ENCODE measurements around the gene NUDT4B.
"Not testable (repeated sequence)": the region's sequence is repeated elsewhere in the genome, so short reads cannot be mapped to it uniquely, and the experiment has no call there.

Gene NUDT4B

DNA sequence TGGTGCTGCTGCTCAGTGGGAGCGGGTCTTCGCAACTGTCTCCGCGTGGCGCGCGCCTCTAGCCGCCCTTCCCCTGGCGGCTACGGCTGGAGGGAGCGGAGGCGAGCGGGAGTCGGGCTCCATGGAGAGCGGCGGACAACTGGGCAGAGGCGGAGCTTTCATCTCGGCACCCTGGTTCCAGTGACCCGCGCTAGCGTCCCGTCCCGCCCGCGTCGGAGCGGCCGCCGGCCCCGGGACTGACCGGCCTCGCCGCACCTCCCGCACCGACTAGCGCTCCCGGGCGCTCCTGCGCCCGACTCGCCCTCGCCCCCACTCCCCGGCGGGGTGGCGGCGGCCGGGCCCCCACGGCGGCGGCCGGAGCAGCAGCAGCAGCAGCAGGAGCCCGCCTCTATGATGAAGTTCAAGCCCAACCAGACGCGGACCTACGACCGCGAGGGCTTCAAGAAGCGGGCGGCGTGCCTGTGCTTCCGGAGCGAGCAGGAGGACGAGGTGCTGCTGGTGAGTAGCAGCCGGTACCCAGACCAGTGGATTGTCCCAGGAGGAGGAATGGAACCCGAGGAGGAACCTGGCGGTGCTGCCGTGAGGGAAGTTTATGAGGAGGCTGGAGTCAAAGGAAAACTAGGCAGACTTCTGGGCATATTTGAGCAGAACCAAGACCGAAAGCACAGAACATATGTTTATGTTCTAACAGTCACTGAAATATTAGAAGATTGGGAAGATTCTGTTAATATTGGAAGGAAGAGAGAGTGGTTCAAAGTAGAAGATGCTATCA, at the start of gene NUDT4B:
NUDT4B (plus strand) TSS at position 212 of the 772 bp plus-strand sequence; CDS start at position 391, 179 bp downstream.
- DNase-seq (ENCODE audit: low read depth) = not testable (repeated sequence)

DNA sequence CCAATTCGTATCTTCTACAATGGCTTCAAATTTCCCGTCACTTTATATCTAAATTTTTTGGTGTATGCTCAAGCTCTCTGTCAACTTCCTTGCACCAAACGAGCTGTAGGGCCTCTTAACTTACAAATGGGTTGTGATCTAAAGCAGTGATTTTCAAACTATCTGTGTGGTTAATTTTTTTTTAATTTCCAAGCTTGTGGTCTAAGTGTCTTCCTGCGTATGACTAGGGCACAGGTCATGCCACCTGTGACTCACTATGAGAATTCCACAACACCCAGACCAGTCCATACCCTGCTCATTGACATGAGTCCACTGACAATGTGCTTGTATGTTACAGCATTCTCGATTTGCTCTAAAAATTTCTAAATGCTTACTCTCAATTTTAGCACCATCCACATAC, 49.2 kb upstream of the NUDT4B start:
- not testable (repeated sequence) for DNase-seq (ENCODE audit: low read depth)

DNA sequence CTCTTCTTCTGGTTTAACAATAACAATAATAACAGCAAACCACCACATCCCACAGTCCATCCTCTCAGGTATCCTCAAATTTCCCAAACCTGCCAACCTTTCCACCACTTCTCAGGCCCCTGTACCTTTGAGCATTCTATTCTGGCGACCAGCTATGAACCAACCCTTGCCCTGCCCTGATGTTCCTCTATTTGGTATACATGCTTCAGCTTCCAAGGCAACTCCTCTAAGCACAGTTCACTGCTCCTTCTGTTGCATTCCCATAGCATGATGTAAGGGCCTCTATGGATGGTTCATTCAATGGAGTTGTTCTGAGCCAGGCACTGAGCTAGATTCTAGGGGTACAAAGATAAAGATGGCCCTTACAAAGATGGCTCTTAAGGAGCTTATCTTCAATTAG, 46.3 kb upstream of the NUDT4B start:
- not testable (repeated sequence) for DNase-seq (ENCODE audit: low read depth)

DNA sequence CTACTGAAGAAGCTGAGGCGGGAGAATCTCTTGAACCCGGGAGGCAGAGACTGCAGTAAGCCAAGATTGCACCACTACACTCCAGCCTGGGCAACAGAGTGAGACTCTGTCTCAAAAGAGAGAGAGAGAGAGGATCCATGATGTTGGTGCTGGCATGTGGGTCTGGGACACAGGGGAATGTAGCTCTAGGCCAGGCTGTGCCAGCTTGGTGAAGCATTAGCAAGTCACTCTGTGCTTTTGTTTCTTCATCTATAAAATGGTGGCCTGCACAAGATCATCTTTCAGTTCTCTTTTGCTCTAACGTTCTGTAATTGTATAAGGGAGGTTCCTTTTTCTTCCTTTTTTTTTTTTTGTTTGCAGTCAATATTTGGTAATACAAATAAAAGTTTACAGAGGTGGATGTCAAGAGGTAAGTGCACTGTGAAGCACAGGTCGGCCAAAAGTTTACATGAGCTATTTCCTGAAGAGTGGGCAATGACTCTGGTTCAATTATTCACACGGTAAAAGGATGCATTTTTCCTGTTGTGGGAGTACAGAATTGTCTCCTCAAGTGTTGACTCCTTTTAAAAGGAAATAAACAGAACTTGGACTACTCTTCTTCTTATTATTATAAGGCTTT, 44.5 kb upstream of the NUDT4B start:
- not testable (repeated sequence) for DNase-seq (ENCODE audit: low read depth)

DNA sequence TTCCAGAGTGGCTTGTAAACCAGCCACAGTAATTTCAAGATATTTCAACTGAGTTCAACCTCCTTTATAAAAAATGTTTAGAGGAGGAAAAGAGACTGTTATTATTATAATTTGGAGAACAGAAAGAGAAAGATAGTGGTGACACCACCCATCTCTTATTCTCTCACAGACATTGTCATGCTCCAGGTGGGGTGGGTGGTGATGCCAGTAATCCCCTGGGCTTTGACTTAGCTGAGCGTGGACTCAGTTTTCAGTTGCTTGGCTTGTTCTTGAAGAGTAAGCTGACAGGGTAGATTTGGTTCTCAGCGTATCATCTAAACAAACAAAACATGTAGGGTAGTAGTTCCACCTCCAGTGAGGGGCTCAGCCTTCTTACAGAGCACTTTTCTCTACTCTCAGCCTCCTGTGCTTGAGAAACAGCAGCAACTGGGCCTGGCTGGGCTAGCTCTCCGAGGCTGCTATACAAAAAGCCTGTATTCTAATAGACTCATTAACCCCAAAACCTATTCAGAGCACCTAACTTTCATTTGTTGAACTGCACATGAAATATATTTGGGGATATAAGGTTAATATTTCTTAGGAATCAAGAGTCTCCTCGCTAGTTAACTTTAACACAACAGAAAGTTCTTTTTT, 43.1 kb upstream of the NUDT4B start:
- not testable (repeated sequence) for DNase-seq (ENCODE audit: low read depth)

DNA sequence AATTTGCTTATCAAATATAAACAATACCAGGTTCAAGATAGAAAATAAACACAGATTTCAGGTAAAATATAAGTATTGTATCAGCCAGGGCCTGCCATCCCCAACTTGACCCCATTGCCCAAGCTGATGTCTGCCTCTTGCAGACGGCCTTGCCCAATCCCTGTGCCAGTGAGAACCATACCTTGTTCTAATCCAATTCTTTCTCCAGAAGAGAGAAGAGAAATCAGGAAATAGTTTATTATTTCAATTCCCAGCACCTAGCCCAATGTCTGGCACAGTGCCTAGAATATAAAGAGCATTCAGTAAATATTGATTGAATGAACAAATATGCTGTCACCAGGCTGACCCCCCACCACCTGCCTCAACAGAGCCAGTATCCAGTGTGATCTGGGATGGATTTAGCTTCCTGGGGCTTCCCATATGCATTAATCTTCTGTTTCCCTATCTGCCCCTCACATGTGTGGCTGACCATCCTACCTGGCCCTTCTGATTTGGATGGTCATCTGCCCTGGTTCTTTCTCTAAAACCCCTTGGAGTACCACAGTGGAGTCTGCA, 39.7 kb upstream of the NUDT4B start:
- DNase-seq (ENCODE audit: low read depth) = not testable (repeated sequence)

DNA sequence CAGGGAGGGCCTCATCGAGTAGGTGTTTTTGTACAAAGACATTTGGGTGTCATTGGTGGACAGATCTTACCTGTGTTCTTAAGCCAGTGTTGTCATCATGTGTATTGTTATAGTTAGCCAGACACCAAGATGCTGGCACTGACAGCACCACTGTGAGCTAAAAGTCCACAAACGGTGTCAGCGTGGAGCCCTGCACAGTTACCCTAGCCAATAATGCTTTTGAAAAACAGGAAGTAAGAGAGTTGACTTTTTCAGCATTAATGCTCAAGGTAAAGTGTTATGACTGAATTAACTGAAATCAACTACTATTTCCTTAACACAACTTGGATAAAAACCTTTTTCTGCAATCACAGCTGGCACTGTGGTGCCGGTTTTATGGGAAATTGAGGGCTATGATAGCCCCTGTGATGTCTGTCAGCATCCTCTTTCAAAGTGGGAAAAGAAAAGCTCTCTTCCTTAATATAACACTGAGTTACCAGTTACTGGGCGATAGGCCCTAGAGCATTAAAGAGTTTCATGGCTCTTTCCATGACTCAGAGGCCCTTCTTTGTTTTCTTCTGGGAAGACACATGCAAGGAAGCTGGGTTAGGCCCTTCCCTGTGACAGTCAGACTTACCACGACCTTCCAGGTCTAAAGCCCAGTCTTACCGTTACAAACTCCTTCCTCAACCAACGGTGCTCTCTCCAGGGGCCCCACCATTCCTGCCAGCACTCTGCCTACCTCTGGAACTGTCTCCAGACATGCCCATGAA, 37.6 kb upstream of the NUDT4B start:
- not testable (repeated sequence) for DNase-seq (ENCODE audit: low read depth)

DNA sequence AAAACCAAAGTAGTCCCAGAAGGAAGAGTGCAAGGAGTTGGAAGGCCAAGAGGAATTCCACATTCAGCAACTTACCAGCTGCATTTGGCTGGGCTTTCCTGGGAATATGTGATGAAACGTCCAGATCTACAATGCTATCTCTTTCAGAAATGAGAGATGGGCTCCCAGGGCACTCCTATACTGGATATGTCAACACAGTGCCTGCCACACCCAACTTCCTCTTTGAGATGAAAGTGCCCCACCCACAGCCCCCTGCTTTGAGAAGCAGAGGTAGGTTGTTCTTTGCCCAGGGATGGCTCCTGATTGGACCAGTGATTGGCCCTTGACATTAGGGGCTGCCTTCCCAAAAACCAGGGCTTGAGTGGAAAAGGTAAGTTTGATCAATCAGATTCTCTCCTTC, 36.2 kb upstream of the NUDT4B start:
- DNase-seq (ENCODE audit: low read depth) = not testable (repeated sequence)

DNA sequence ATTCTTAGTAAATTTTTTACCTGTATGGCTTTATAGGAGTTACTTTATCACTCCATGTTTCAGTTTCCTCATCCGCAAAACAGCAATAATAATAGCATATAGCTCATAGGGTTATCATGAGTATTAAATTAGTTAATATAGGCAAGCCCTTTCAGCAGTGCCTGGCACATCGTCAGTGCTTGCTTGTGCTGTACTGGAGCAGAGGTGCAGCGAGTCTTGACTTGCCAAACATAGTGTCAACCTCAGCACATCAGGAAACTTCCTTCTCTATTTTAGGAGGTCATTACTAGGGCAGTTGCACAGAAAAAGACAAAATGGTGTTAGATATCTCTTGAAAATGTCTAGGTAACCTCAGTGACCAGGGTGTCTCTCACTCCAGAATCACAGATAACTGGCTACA, 33.1 kb upstream of the NUDT4B start:
- DNase-seq (ENCODE audit: low read depth) = not testable (repeated sequence)

DNA sequence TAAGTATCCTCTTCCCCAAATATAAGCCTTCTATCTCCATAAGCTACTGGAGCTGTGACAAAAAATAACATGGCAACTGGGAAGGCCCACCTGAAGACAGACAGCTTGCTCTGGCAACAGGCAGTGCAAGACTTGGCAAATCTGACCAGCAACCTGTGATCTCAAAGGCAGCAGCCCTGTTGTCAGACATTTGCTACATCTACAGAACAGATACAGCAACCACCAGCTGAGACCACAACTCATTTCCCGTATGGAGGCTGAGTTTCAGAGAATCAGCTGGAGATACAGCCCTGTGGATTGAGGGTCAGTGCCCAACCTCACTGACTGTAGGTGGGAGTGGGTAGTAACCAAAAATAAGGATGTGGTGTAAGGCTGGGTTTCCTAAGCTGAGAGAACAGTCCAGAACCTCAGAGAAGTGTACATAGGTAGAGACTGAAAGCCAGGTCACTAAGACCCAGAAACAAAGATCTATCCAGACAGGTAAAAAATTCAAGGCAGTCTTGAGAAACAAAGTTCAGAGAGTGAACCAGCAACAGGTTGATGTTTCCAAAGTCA, 31.5 kb upstream of the NUDT4B start:
- DNase-seq (ENCODE audit: low read depth) = not testable (repeated sequence)

DNA sequence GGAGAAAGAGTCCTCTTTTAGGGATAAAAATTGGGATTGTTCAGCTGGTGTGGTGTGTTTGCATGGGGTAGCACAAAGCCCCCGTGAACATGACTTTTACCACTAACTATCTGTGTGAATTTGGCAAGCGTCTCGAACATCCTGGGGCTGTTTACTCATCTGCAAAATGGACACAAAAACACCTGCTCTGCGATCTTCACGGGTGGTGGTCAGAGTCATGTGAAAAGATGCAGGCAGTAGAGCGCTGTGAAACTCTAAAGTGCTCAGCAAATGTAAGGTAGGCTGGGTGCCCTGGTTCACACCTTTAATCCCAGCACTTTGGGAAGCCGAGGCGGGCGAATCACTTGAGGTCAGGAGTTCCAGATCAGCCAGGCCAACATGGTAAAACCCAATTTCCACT, 27.7 kb upstream of the NUDT4B start:
- not testable (repeated sequence) for DNase-seq (ENCODE audit: low read depth)

DNA sequence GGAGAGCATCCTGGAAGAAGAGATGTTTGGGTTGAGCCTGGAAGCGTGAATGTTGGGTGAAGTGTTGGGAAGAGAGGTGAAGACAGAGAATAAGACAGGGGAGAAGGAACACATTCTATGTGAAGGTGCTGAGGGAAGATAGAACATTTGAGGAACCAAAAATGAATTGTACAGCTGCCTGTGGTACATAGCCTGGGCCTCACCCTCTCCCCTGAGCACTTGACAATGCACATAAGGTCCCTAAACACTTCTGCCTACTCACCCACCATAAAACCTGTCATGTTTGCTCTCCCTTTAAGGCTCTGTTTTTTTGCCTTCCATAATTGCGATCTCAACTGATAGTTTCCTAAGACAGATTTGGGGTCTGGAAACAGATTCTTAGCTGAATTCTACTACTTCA, 25.8 kb upstream of the NUDT4B start:
- DNase-seq (ENCODE audit: low read depth) = not testable (repeated sequence)

DNA sequence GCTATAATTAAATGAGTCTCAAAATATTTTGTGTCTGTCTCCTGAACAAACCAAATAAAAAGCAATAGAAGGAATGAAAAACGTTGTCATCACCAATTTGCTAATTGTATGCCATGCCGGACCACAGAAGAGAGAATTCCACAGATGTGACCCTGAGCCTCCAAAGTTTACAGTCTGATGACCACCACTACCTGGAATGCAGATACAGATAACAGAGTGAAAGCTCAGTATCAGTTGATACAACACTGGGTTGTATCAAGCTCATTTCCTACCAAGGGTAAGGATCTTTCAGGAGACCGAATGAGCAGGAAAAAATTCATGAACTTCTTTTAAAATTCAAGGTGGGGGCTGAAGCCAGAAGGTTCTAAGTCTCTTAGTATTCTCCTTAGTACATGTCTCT, 25.1 kb upstream of the NUDT4B start:
- not testable (repeated sequence) for DNase-seq (ENCODE audit: low read depth)

DNA sequence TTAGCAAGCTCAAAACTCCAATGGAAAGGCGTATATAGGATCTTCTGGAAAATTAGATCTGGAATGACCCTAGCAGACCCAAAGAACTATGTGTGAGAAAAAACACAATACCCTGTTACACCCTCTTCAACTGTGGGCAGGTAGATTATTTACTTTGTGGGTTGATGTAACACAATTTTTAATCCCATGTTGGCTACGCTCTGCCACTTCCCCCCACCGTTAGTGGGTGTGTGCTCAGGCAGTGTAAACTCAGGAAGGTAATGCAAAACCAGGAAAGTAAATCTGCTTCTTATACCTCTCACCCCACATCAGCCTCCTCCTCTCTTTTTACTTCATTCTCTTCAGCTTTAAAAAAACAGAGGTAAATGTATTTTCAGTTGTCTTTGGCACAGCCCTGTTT, 23.7 kb upstream of the NUDT4B start:
- DNase-seq (ENCODE audit: low read depth) = not testable (repeated sequence)

DNA sequence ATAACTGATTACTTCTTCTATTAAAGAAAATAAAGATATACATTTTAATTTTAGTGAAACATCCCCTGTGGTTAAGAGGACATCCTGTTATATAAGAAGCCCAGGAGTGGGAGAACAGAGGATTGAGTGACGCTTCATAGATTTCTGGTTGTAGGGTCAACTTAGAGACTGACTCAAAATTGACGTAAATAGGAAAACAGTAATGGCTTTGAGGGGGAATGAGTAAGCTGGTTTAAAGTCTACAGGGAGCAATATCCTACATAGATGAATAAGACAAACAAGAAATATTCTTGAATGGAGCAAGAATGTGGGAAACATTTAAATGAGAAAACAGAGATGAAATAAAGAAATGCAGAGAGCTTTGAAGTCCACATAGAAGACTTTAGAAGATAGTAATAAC, 20.7 kb upstream of the NUDT4B start:
- DNase-seq (ENCODE audit: low read depth) = not testable (repeated sequence)

DNA sequence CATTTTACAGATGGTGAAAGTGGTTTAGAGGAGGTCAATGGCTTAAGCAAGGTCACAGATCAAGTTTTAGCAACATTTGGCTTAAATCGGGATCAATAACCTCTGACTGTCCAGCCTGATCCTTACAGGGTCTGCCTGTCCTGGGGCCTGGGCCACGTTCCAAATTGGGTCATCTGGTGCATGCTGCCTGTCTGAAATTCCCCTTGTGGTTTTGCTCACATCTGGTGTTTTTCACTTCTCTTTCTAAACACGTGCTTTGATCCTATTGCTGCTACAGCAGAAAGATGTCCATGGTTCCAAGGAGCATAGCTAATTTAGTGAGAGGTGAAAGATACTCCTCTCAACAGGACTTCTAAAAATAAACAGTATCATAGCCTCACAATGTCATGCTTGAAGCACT, 19.4 kb upstream of the NUDT4B start:
- DNase-seq (ENCODE audit: low read depth) = not testable (repeated sequence)

DNA sequence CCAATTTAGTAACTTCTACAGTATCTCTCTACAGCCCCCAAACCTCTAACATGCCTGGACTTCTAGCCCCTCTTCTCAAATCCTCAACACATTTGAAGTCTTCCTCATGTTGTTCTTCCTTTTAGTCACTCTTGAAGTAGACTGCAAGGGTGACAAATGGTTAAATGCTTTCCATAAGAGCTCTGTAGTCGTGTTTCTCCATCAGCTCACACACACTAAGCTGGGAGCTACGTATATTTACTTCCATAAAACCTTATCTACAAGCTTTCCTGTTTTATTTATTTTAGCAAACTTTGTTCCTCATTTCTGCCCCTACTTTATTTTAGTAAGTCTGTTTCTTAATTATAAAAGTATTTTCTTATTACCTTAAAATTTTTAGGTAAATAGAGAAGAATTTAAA, 19.0 kb upstream of the NUDT4B start:
- not testable (repeated sequence) for DNase-seq (ENCODE audit: low read depth)

DNA sequence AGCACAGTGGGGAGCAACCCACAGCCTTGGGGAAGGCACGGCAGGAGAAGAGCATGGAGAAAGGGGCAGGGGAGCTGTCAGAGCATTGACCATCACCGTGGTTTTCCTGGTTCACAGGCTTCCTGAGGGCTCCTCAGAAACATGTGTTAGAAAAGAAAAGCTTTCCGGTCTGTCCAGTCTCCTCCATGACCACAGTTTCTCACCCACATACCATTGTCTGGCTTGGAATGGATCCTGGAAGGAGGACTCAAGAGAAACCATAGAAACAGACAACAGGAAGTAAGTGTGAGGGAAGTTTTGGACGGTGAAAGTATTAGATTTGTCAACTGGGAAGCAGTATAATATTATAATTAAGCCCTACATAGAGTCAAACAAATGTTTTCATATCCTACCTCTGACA, 16.3 kb upstream of the NUDT4B start:
- DNase-seq (ENCODE audit: low read depth) = not testable (repeated sequence)

DNA sequence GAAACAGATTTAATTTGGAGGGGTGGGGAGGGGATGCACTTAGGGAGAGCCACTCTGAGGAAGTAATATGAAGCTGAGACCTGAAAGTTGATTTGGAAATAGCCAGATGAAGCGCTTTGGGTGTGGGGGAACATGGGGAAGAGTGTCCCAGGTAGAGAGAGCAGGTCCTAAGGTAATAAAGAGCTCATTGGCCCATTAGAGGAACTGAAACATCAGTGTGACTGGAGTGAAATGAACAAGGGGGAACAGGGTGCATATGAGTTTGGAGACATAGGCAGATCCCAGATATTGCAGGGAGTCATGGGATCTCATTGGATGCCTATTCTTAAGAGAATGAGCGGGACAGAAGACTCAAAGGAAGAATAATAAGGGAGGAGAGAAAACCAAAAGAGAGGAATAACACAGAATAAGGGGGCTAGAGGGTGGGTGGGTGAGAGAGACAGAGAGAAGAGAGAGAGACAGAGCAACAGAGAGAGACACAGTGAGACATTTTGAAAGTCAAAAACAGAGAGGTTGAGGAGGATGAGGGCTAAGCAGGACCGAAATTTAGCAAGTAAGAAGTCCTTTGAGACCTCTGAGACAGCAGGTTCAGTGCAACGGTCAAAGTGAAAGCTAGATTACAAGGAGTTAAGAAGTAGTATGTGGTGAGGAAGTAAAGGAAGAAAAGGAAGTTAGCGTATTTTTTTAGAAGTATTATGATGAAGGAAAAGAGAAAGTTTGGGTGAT, 14.8 kb upstream of the NUDT4B start:
- not testable (repeated sequence) for DNase-seq (ENCODE audit: low read depth)

DNA sequence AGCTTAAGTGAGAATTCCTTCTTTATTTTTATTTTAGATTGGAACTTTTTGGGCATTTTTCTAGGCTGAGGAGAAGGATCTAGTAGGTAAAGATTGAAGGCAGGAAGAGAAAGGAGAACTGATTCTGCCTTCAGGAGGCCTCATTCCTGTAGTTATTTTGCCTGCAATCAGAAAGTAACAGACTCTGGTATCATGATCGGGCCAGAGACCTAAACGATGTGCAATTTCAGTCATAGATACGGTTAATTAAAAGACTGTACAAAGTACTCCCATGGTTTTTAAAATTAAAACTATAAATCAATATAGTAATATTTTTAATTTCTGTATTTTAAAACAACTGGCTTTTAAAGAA, 14.3 kb upstream of the NUDT4B start:
- DNase-seq (ENCODE audit: low read depth) = not testable (repeated sequence)

DNA sequence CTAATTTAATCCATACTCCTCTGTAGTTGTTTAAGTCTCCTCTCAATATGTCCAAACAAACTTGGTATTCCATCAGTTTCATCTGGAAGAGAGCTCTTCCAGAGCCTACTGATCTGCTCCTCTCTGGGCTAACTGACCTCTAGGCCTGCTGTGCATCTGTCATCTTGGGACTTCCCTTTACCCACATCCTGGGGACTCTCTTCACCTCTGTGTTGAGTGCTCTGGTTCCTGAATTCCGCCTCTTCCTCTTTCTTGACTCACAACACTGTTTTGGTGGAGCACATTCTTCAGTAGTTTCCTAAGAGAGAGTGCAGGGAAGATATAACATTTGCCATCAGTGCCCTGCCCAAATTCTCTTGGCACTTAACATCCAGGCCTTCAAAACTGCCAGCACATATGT, 13.0 kb upstream of the NUDT4B start:
- DNase-seq (ENCODE audit: low read depth) = not testable (repeated sequence)

All from activated T-helper 9 cell treated with anti-CD3 and anti-CD28 coated beads, Interleukin-2, amount 50 U/mL, for 16 hours (primary cell).